ENCODE results near the gene SLCO3A1.

Gene SLCO3A1

DNA sequence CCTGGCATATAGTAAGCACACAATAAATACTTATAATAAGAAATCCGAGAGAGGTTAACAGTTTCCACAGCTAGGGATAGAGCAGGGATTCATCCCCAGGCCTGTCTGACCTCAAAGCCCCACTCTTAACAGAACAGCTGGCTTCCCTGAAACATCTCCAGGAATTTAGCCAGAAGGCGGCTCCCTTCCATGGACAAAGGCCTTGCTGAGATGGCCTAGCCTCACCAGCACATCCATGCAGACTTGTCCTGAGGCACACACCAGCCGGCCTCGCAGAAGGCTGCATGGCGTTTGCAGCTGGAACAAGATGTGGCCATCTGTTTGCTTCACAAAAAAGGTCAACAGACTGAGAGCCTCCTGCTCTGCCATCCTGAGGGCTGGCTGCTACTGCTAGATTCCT is 245.4 kb downstream of the SLCO3A1 start:
- TF ChIP-seq CTCF (IDR thresholded peaks at IDR 0.05; ENCODE audit: borderline replicate concordance, extremely low read depth, low read length, poor library complexity, severe bottlenecking) (no peak), EZH2 (IDR thresholded peaks at IDR 0.05; ENCODE audit: borderline replicate concordance, low read depth, low read length, severe bottlenecking) (no peak)
- no peak for ATAC-seq (ENCODE audit: insufficient read depth, low read depth)

GRCh38 chr15:92100301-92100700 is 246.8 kb downstream of the SLCO3A1 start:
- DNase-seq: no peak

More for the DNA sequence above, 245.4 kb downstream of the SLCO3A1 start:
- H2AFZ ChIP-seq (ENCODE audit: low read depth, low read length): no peak overlapping the region
- H3K9ac ChIP-seq (ENCODE audit: low read depth, low read length): no peak overlapping the region
- H3K4me1 ChIP-seq (ENCODE audit: insufficient read depth, low read length): peaks cover 8% of the 10 kb centered on the region
- H3K36me3 ChIP-seq (ENCODE audit: insufficient read depth, low read length): no peaks in the 10 kb centered on the region
- H3K27ac ChIP-seq (ENCODE audit: low read length): no peak overlapping the region
- no peak for DNase-seq
- H3K4me2 ChIP-seq (ENCODE audit: insufficient read depth, low read length): no peak overlapping the region
- H3K79me2 ChIP-seq (ENCODE audit: insufficient read depth, low read length): no peaks in the 10 kb centered on the region
- no peaks in the 10 kb centered on the region for H3K9me3 ChIP-seq (ENCODE audit: insufficient read depth, low read length, severe bottlenecking)
- no peaks in the 10 kb centered on the region for H4K20me1 ChIP-seq (ENCODE audit: insufficient read depth, low read length)
- H3K27me3 ChIP-seq (ENCODE audit: insufficient read depth, low read length, poor library complexity): peaks cover 5% of the 10 kb centered on the region
- no peak overlapping the region for H3K4me3 ChIP-seq (ENCODE audit: low read depth in 1 of 2, low read length in 2 of 2)

DNA sequence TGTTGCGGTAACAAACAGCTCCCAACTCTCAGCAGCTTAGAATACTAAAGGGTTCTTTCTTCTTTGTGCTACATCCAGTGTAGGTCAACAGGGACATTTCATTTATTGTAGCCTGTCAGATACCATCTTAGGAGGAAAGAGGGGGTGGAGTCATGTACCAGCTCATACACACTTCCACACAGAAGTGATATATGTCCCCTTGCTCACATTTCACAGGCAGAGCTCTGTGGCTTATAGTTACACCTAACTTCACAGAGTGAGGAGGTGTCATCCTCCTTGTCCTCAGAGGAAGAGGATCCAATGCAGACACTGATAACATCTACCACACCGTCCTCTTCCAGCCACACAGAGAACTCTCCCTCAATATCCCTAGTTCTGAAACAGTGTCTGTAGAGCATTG is 247.2 kb downstream of the SLCO3A1 start:
- Histone ChIP-seq H3K4me1 (ENCODE audit: insufficient read depth, low read length) (peaks cover 4% of the 10 kb centered on the region), H3K4me2 (ENCODE audit: insufficient read depth, low read length) (no peak overlapping the region), H3K79me2 (ENCODE audit: insufficient read depth, low read length) (no peaks in the 10 kb centered on the region), H3K27ac (ENCODE audit: low read length) (no peak overlapping the region), H3K4me3 (ENCODE audit: low read depth in 1 of 2, low read length in 2 of 2) (no peak overlapping the region), H3K9ac (ENCODE audit: low read depth, low read length) (no peak overlapping the region), H4K20me1 (ENCODE audit: insufficient read depth, low read length) (no peaks in the 10 kb centered on the region), H2AFZ (ENCODE audit: low read depth, low read length) (no peak overlapping the region), H3K36me3 (ENCODE audit: insufficient read depth, low read length) (no peaks in the 10 kb centered on the region), H3K9me3 (ENCODE audit: insufficient read depth, low read length, severe bottlenecking) (no peaks in the 10 kb centered on the region), H3K27me3 (ENCODE audit: insufficient read depth, low read length, poor library complexity) (peaks cover 5% of the 10 kb centered on the region)
- ATAC-seq (ENCODE audit: insufficient read depth, low read depth) (no peak), DNase-seq (no peak)
- TF ChIP-seq CTCF (IDR thresholded peaks at IDR 0.05; ENCODE audit: borderline replicate concordance, extremely low read depth, low read length, poor library complexity, severe bottlenecking) (no peak), EZH2 (IDR thresholded peaks at IDR 0.05; ENCODE audit: borderline replicate concordance, low read depth, low read length, severe bottlenecking) (no peak)

More at GRCh38 chr15:92100301-92100700, 246.8 kb downstream of the SLCO3A1 start:
- Histone ChIP-seq H3K9ac (ENCODE audit: low read depth, low read length) (no peak overlapping the region), H3K4me2 (ENCODE audit: insufficient read depth, low read length) (no peak overlapping the region), H3K27me3 (ENCODE audit: insufficient read depth, low read length, poor library complexity) (peaks cover 5% of the 10 kb centered on the region), H3K9me3 (ENCODE audit: insufficient read depth, low read length, severe bottlenecking) (no peaks in the 10 kb centered on the region), H3K4me1 (ENCODE audit: insufficient read depth, low read length) (peaks cover 8% of the 10 kb centered on the region), H3K4me3 (ENCODE audit: low read depth in 1 of 2, low read length in 2 of 2) (no peak overlapping the region), H2AFZ (ENCODE audit: low read depth, low read length) (no peak overlapping the region), H3K79me2 (ENCODE audit: insufficient read depth, low read length) (no peaks in the 10 kb centered on the region), H3K36me3 (ENCODE audit: insufficient read depth, low read length) (no peaks in the 10 kb centered on the region), H4K20me1 (ENCODE audit: insufficient read depth, low read length) (no peaks in the 10 kb centered on the region), H3K27ac (ENCODE audit: low read length) (no peak overlapping the region)
- no peak for ATAC-seq (ENCODE audit: insufficient read depth, low read depth)
- TF ChIP-seq CTCF (IDR thresholded peaks at IDR 0.05; ENCODE audit: borderline replicate concordance, extremely low read depth, low read length, poor library complexity, severe bottlenecking) (no peak), EZH2 (IDR thresholded peaks at IDR 0.05; ENCODE audit: borderline replicate concordance, low read depth, low read length, severe bottlenecking) (no peak)
